ENCODE results near the gene NUMBL.
"Not testable (repeated sequence)": the region's sequence is repeated elsewhere in the genome, so short reads cannot be mapped to it uniquely, and the experiment has no call there.

Gene NUMBL

GRCh38 chr19:40690050-40690692, at the start of gene NUMBL:
TSS of gene NUMBL (minus strand) at chr19:40690651. CDS start at chr19:40690483, 168 bp downstream.
- DNase-seq (ENCODE audit: low read depth in 2 of 2), result no peak

- no peak for DNase-seq (ENCODE audit: low read depth in 2 of 2)
Measured at GRCh38 chr19:40739030-40739839, 48.8 kb upstream of the NUMBL start.

DNA sequence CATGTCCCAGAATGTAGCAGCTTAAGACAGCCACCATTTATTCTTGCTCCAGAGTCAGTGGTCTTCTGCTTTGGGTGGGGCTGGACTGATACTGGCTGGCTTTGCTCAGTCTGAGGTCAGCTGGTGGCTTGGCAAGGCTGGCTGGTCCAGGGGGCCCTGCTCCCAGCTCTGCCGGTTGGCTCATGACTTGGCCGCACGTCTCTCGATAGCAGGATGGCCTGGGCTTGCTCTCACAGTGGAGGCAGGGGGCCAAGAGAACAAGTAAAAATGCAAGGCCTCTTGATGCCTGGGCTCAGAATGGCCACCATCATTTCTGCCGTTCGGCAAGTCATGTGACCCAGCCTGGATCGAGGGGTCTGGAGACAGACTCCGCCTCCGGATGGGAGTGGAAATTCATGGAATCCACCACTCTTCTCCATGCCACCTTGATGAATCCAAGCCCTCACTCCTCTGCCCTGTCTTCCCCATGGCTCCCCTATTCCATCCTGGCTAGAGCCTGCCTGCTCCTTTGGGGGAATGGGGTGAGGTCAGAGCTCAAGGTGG, 46.7 kb upstream of the NUMBL start:
- no peak for DNase-seq (ENCODE audit: low read depth in 2 of 2)

GRCh38 chr19:40736661-40737060, 46.2 kb upstream of the NUMBL start:
- DNase-seq (ENCODE audit: low read depth in 2 of 2), result no peak

- DNase-seq (ENCODE audit: low read depth in 2 of 2), result no peak
Measured at GRCh38 chr19:40735013-40735771, 44.7 kb upstream of the NUMBL start.

GRCh38 chr19:40733149-40733548, 42.7 kb upstream of the NUMBL start:
- DNase-seq (ENCODE audit: low read depth in 2 of 2), result no peak

DNA sequence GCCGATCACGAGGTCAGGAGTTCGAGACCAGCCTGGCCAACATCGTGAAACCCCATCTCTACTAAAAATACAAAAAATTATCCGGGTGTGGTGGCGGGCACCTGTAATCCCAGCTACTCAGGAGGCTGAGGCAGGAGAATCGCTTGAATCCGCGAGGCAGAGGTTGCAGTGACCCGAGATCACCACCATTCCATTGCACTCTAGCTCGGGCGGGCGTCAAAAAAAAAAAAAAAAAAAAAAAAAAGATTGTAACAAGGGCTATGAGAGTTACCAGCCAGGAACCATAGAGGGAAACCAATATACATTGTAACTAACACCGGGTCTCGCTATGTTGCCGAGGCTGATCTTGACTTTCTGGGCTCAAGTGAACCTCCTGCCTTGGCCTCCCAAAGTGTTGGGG, 41.9 kb upstream of the NUMBL start:
- not testable (repeated sequence) for DNase-seq (ENCODE audit: low read depth in 2 of 2)

- DNase-seq (ENCODE audit: low read depth in 2 of 2), result not testable (repeated sequence)
Measured at GRCh38 chr19:40730065-40730464, 39.6 kb upstream of the NUMBL start.

DNA sequence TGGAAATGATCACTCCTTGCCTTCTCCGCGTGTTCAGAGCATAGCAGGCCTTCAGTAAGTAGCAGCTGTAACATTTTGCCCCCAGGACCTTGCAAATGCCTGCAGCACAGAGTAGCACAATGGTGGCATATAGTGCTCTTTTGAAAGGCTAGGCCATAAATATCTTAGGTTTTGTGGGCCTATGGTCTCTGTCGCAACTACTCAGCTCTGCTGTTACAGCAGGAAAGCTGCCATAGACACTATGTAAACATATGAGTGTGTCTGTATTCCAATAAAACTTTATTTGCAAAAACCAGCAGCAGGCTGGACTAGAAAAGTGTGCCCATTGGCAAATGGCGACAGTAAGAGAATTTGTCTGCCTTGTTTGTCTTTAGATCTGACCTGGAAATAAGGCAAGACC, 35.8 kb upstream of the NUMBL start:
- DNase-seq (ENCODE audit: low read depth in 2 of 2), result no peak

DNA sequence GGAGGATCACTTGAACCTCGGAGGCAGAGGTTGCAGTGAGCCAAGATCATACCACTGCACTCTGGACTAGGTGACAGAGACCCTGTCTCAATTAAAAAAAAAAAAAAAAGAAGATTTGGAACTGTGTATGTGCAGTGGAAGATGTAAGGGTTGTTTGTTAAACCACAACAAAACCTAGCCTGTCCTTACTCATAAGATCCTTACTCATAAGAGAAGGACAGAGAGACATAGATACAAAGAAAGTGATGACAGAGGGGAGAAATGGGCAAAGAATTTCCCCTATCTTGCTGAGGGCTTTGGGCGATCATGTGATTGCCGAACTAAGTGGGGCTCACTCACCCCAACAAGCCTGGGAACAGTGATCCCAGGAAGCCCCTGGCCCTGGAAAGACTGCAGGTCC, 34.4 kb upstream of the NUMBL start:
- no peak for DNase-seq (ENCODE audit: low read depth in 2 of 2)

GRCh38 chr19:40724315-40724714, 33.9 kb upstream of the NUMBL start:
- no peak for DNase-seq (ENCODE audit: low read depth in 2 of 2)

DNA sequence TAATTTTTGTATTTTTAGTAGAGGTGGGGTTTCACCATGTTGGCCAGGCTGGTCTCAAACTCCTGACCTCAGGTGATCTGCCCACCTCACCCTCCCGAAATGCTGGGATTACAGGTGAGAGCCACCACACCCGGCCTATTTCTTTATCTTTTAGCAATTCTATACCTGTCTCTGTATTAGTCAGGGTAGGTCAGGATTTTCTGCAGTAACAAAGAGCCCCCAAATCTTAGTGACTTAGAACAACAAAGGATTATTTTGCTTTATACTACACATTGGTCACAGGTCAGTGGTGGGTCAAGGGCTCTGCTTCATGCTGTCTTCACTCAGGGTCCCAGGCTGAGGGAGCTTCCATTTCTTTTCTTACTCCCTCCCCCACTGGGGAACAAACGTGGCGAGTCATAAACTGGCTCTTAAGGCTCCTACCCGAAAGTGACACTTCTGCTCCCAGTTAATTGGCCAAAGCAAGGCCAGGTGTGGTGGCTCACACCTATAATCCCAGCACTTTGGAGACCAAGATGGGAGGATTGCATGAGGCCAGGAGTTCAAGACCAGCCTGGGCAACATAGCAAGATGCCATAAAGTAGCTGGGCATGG, 33.3 kb upstream of the NUMBL start:
- DNase-seq (ENCODE audit: low read depth in 2 of 2), result no peak

GRCh38 chr19:40721936-40722661, 31.6 kb upstream of the NUMBL start:
- no peak for DNase-seq (ENCODE audit: low read depth in 2 of 2)

GRCh38 chr19:40721140-40721486, 30.7 kb upstream of the NUMBL start:
- DNase-seq (ENCODE audit: low read depth in 2 of 2), result no peak

- DNase-seq (ENCODE audit: low read depth in 2 of 2), result no peak
Measured at GRCh38 chr19:40719414-40719894, 29.0 kb upstream of the NUMBL start.

DNA sequence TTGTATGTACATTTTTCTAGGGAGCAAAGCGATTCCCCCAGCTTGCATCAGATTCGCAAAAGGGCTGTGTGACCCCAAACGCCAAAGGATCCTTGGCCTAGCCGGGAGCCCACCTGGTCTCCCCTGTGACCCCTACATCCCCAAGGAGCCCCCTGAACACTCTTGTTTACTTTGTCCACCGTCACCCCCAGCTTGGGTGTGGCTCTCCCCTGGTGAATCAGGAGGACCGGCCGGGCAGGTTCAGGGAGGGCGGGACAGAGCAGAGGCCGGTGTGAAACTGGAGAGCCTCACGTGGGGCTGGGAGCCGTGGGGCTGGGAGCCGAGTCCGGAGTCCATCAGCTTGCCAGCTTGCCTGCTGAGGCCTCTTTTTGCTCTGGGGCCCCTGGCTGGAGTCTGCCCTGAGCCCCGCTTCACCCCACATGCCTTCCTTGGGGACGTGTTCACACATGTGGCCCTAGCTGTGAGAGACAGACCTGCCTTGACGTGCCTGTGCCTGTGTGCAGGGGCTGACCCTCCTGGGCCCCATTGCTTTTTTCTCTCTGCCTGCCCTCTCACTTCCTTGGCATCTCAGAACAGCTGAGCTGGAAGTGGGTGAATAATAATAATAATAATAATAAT, 28.4 kb upstream of the NUMBL start:
- DNase-seq (ENCODE audit: low read depth in 2 of 2), result no peak

DNA sequence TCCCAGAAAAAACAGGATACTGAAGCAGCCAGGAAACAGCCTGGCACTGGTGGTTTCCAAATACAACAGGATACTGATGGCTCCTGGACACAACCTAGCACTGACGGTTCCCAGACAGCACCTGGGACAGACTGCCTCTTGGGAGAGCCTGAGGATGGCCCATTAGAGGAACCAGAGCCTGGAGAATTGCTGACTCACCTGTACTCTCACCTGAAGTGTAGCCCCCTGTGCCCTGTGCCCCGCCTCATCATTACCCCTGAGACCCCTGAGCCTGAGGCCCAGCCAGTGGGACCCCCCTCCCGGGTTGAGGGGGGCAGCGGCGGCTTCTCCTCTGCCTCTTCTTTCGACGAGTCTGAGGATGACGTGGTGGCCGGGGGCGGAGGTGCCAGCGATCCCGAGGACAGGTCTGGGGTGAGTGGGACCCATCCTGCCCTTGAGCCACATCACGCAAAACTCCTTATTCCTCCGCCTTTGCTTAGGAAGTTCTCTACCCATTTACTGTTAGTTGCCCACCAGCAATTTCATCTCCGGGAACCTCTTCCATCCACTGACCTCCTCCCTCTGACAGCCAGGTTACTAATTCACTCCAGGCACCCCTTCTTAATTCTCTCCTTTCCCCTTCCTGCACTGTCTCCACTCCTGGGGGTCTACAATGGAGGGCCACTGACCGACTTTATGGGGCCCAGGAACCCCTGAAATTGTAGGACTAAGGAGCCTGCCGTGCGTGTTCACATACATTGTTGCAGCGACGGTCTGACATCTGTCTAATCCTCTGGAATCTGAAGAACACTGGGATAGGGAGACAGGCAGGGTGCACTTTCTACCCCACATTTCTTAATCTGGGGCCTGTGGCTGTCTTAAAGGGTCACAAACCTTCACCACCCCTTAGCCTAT, 27.7 kb upstream of the NUMBL start:
- DNase-seq (ENCODE audit: low read depth in 2 of 2), result no peak

DNA sequence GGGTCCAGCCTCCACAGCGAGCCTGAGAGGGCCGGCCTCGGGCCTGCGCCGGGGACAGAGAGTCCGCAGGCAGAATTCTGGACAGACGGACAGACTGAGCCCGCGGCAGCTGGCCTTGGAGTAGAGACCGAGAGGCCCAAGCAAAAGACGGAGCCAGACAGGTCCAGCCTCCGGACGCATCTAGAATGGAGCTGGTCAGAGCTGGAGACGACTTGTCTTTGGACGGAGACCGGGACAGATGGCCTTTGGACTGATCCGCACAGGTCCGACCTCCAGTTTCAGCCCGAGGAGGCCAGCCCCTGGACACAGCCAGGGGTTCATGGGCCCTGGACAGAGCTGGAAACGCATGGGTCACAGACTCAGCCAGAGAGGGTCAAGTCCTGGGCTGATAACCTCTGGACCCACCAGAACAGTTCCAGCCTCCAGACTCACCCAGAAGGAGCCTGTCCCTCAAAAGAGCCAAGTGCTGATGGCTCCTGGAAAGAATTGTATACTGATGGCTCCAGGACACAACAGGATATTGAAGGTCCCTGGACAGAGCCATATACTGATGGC, 27.0 kb upstream of the NUMBL start:
- DNase-seq (ENCODE audit: low read depth in 2 of 2), result no peak
